Parathyroid adenoma (tissue), 2 donors: ENCODE results near the gene UBAC1.
"Not testable (repeated sequence)": the region's sequence is repeated elsewhere in the genome, so short reads cannot be mapped to it uniquely, and the experiment has no call there.

Experiments
- H2AFZ ChIP-seq: fragments of 300-600 bp; sonication (generic); one replicate; pipeline ENCODE4 v1.7.0; 2017; ENCODE audit warnings: antibody characterized with exemption, mild to moderate bottlenecking
- H3K27ac ChIP-seq: fragments of 300-600 bp; sonication (generic); one replicate; pipeline ENCODE4 v1.7.0; 2017
- H3K27me3 ChIP-seq: fragments of 300-600 bp; sonication (generic); one replicate; pipeline ENCODE4 v1.7.0; 2017; ENCODE audit warnings: low read length; ENCODE audit not compliant: control insufficient read depth, insufficient read depth
- H3K36me3 ChIP-seq: fragments of 300-600 bp; sonication (generic); one replicate; pipeline ENCODE4 v1.7.0; 2017; ENCODE audit warnings: low read length; ENCODE audit not compliant: control insufficient read depth, insufficient read depth
- H3K4me1 ChIP-seq: fragments of 300-600 bp; sonication (generic); one replicate; pipeline ENCODE4 v1.7.0; 2017; ENCODE audit warnings: control low read depth
- H3K4me2 ChIP-seq: fragments of 300-600 bp; sonication (generic); one replicate; pipeline ENCODE4 v1.7.0; 2017; ENCODE audit warnings: low read length
- H3K4me3 ChIP-seq: fragments of 300-600 bp; sonication (generic); one replicate; pipeline ENCODE4 v1.7.0; 2017; ENCODE audit warnings: low read depth, low read length
- H3K79me2 ChIP-seq: fragments of 300-600 bp; sonication (generic); one replicate; pipeline ENCODE4 v1.7.0; 2017; ENCODE audit warnings: control low read depth
- H3K9ac ChIP-seq: fragments of 300-600 bp; sonication (generic); one replicate; pipeline ENCODE4 v1.7.0; 2017; ENCODE audit warnings: mild to moderate bottlenecking
- H3K9me3 ChIP-seq: fragments of 300-600 bp; sonication (generic); one replicate; pipeline ENCODE4 v1.7.0; 2017; ENCODE audit warnings: low read length; ENCODE audit not compliant: control insufficient read depth
- TF ChIP-seq, protein P1 (sequence below): fragments of 300-600 bp; sonication (generic); IDR thresholded peaks from one replicate; pipeline ENCODE4 v1.7.0; 2017; ENCODE audit warnings: antibody characterized with exemption, mild to moderate bottlenecking
- donor health status: primary hyperparathyroidism.

The UBAC1 gene

DNA sequence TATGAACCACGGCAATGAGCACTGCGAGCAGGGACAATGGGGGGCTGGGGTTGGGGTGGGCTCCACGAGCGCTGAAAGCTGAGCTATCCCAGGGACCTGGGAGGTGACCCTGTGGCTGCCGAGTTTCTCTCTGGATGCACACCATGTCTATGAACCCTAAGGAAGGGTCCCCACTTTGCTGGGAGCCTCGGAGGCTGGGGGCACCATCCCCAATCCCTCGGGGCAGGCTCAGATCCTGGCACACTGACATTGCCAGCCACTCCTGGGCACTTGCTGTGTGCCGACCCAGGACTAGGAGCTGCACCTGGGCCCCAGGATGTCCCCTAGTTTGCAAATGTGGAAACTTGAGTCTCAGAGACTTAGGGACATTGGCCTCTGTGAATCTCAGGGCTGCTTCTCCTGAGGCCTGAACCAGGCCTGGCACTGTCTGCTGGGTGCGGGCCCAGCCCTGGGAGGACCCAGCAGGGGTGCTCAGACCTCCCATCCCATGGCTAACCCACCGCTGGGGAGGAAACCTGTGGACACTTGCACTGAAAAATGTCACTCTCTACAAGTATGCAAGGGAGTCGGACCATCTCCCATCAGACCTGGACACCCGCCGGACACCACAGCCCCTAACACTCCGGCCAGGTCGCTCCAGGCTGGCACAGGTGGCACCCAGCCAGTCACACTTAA is 40.8 kb downstream of the UBAC1 start:
- no peaks in the 10 kb centered on the region for H3K79me2 ChIP-seq

DNA sequence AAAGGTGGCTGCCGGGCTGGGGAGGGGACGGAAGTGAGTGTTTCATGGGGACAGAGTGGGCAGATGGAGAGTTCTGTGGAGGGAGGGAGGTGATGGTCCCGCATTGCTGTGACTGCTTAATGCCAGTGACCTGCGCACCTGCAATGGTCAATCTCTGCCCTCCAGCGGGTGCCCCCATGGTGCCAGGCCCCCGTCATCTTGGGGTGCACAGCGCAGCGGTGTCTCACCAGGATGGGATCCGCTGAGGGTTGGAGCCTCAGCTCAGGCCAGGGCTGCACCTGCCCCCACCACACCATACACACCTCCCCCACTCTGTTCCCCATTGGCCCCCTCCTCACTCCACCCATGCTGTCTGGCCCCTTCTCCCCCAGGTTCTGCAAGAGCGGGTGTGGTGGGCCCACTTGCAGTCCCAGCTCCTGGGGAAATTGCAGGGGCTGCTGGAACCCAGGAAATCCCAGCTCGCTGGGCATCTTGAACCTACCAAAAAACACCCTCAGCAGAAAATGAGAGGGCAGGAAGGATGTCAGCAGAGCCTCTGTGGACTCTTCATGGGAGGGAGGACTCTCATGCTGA is 41.8 kb downstream of the UBAC1 start:
- no peaks in the 10 kb centered on the region for H3K36me3 ChIP-seq
- no peak overlapping the region for H3K4me2 ChIP-seq
- H3K27me3 ChIP-seq, result no peaks in the 10 kb centered on the region
- no peaks in the 10 kb centered on the region for H3K4me1 ChIP-seq
- H3K9me3 ChIP-seq, result no peaks in the 10 kb centered on the region
- H3K4me3 ChIP-seq, result no peak overlapping the region
- H3K79me2 ChIP-seq, result no peaks in the 10 kb centered on the region
- no peak overlapping the region for H3K27ac ChIP-seq
- no peak overlapping the region for H3K9ac ChIP-seq
- TF ChIP-seq, protein P1, sequence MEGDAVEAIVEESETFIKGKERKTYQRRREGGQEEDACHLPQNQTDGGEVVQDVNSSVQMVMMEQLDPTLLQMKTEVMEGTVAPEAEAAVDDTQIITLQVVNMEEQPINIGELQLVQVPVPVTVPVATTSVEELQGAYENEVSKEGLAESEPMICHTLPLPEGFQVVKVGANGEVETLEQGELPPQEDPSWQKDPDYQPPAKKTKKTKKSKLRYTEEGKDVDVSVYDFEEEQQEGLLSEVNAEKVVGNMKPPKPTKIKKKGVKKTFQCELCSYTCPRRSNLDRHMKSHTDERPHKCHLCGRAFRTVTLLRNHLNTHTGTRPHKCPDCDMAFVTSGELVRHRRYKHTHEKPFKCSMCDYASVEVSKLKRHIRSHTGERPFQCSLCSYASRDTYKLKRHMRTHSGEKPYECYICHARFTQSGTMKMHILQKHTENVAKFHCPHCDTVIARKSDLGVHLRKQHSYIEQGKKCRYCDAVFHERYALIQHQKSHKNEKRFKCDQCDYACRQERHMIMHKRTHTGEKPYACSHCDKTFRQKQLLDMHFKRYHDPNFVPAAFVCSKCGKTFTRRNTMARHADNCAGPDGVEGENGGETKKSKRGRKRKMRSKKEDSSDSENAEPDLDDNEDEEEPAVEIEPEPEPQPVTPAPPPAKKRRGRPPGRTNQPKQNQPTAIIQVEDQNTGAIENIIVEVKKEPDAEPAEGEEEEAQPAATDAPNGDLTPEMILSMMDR, result no peak
- H2AFZ ChIP-seq, result no peak overlapping the region

More for the DNA sequence above, 40.8 kb downstream of the UBAC1 start:
- Histone ChIP-seq H3K9me3 (no peaks in the 10 kb centered on the region), H3K27ac (no peak overlapping the region), H2AFZ (no peak overlapping the region), H3K27me3 (no peaks in the 10 kb centered on the region), H3K4me2 (no peak overlapping the region), H3K36me3 (no peaks in the 10 kb centered on the region), H3K4me3 (no peak overlapping the region), H3K4me1 (no peaks in the 10 kb centered on the region), H3K9ac (no peak overlapping the region)
- TF ChIP-seq, protein P1, result no peak

DNA sequence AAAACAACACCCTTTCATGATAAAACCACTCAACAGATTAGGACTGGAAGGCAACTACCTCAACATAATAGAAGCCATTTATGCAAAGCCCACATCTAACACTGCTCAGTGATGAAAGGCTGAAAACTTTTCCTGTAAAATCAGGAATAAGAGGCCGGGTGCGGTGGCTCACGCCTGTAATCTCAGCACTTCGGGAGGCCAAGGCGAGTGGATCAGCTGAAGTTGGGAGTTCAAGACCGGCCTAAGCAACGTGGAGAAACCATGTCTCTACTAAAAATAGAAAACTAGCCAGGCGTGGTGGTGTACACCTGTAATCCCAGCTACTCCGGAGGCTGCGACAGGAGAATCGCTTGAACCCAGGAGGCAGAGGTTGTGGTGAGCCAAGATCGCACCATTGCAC is 44.9 kb downstream of the UBAC1 start:
- not testable (repeated sequence) for H3K4me2 ChIP-seq, H3K36me3 ChIP-seq

DNA sequence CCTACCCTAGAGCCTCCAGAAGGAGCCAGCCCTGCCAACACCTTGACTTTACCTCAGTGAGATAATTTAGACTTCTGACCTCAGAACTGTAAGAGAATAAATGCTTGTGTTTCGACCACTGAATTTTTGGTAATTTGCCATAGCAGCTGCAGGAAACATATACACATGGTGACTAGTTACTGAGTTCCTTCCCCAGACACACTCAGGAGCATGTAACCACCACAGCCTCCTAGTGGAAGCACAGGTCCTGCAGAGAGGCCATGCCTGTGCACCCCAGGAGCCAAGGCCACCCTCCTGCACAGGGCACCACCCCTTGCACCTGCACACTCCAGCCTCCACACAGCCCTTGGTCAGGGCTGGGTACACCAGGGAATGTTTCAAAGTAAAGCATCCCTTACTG is 46.3 kb downstream of the UBAC1 start:
- H3K79me2 ChIP-seq, result no peaks in the 10 kb centered on the region

More for the DNA sequence above, 44.9 kb downstream of the UBAC1 start:
- not testable (repeated sequence) for H3K79me2 ChIP-seq, H3K27ac ChIP-seq, H3K4me1 ChIP-seq, H3K27me3 ChIP-seq, H3K9me3 ChIP-seq, H2AFZ ChIP-seq, H3K9ac ChIP-seq, H3K4me3 ChIP-seq

DNA sequence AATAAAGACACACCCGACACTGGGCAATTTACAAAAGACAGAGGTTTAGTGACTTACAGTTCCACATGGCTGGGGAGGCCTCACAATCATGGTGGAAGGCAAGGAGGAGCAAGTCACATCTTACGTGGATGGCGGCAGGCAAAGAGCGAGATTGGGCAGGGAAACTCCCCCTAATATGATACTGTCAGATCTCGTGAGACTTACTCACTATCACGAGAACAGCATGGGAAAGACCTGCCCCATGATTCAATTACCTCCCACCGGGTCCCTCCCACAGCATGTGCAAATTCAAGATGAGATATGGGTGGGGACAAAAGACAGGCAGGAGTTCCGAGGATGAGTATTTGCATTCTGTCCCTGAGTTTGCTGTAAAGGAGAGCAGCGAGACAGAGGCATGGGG is 49.9 kb downstream of the UBAC1 start:
- H3K27ac ChIP-seq, H3K27me3 ChIP-seq, H3K36me3 ChIP-seq, H3K9ac ChIP-seq, H3K4me3 ChIP-seq, H3K9me3 ChIP-seq, H3K4me2 ChIP-seq, H3K79me2 ChIP-seq, H2AFZ ChIP-seq, H3K4me1 ChIP-seq: not testable (repeated sequence)

More for the DNA sequence above, 46.3 kb downstream of the UBAC1 start:
- Histone ChIP-seq H3K4me3 (no peak overlapping the region), H3K27me3 (no peaks in the 10 kb centered on the region), H3K36me3 (no peaks in the 10 kb centered on the region), H3K27ac (no peak overlapping the region), H3K4me1 (no peaks in the 10 kb centered on the region), H3K9me3 (no peaks in the 10 kb centered on the region), H3K4me2 (no peak overlapping the region), H3K9ac (no peak overlapping the region), H2AFZ (no peak overlapping the region)
- TF ChIP-seq, protein P1, result no peak

DNA sequence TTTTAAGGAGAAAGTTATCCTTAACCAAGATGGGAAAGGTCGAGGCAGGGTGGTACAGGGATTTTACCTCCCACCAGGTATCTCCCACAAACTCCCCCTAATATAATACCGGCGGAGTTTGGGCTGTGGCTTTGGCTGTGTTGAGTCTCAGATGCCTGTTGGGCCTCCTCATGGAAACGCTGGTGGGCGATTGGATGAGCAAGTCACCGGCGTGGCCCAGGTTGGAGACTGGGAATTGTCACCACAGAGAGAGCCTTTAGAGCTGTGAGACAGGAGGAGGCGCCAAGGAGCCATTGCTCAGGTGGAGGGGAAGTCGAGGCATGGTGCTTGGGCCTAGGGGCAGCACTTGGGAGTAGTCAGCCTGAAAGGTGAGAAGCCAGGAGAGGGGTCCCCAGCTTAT is 50.4 kb downstream of the UBAC1 start:
- TF ChIP-seq, protein P1, result no peak

More for the DNA sequence above, 50.4 kb downstream of the UBAC1 start:
- Histone ChIP-seq H3K27ac (no peak overlapping the region), H2AFZ (no peak overlapping the region), H3K36me3 (no peaks in the 10 kb centered on the region), H3K27me3 (no peaks in the 10 kb centered on the region), H3K4me1 (no peaks in the 10 kb centered on the region), H3K4me2 (no peak overlapping the region), H3K4me3 (no peak overlapping the region), H3K79me2 (no peaks in the 10 kb centered on the region), H3K9me3 (no peaks in the 10 kb centered on the region), H3K9ac (no peak overlapping the region)
